Keratinocyte (primary cell): Measurements from ENCODE around the gene PLCG2. TPM values are rescaled to one million over a fixed set of nuclear protein-coding genes. Genes with fewer than 3 reads are reported as not detected.

ENCODE experiments used
- DNase-seq: peaks from one replicate; pipeline ENCODE4 v3.0.0-alpha.2; 2011; ENCODE audit warnings: low read depth, missing footprints, low spot score
- FAIRE-seq: peaks from 2 replicates; lab custom pipeline; 2011; peaks lifted over from hg19 to GRCh38; lab: Jason Lieb, UNC
- H2AFZ ChIP-seq: 2 replicates; pipeline ENCODE4 v1.6.0; 2012; ENCODE audit warnings: low read length, control low read depth, inconsistent platforms; ENCODE audit not compliant: control insufficient read depth
- H3K27ac ChIP-seq: 2 replicates; pipeline ENCODE4 v1.5.1; 2011; ENCODE audit warnings: low read length; ENCODE audit not compliant: control insufficient read depth, insufficient read depth
- H3K27me3 ChIP-seq: 3 replicates; pipeline ENCODE4 v1.6.0; 2011; ENCODE audit warnings: low read length; ENCODE audit not compliant: control insufficient read depth, insufficient read depth; ENCODE audit errors: extremely low read depth
- H3K36me3 ChIP-seq, 2 experiments: 2 replicates in 1 of 2; 3 replicates in 1 of 2; pipeline ENCODE4 v1.5.1; 2011; ENCODE audit warnings: low read length in 2 of 2, mild to moderate bottlenecking in 1 of 2; ENCODE audit not compliant: control insufficient read depth in 2 of 2, insufficient read depth in 2 of 2; ENCODE audit errors: extremely low read depth in 1 of 2
- H3K4me1 ChIP-seq: 3 replicates; pipeline ENCODE4 v1.5.1; 2011; ENCODE audit warnings: low read length; ENCODE audit not compliant: control insufficient read depth, insufficient read depth; ENCODE audit errors: extremely low read depth
- H3K4me2 ChIP-seq: 3 replicates; pipeline ENCODE4 v1.6.0; 2011; ENCODE audit warnings: low read depth, low read length; ENCODE audit not compliant: control insufficient read depth, insufficient read depth; ENCODE audit errors: extremely low read depth
- H3K4me3 ChIP-seq, 3 experiments: fragments of 200-600 bp in 1 of 3; sonication (generic) in 1 of 3; 2 replicates in 2 of 3; 3 replicates in 1 of 3; pipeline ENCODE4 v1.5.1; 2011 to 2016; ENCODE audit warnings: low read length in 3 of 3, mild to moderate bottlenecking in 3 of 3, control low read depth in 2 of 3, inconsistent platforms in 1 of 3, low read depth in 1 of 3, mixed read lengths in 1 of 3, mixed run types in 1 of 3, moderate library complexity in 1 of 3; ENCODE audit not compliant: control insufficient read depth in 2 of 3, insufficient read depth in 2 of 3; ENCODE audit errors: extremely low read depth in 1 of 3
- H3K79me2 ChIP-seq: 2 replicates; pipeline ENCODE4 v1.6.0; 2012; ENCODE audit warnings: low read length; ENCODE audit not compliant: control insufficient read depth, insufficient read depth
- H3K9ac ChIP-seq: 3 replicates; pipeline ENCODE4 v1.6.0; 2011; ENCODE audit warnings: low read length; ENCODE audit not compliant: control insufficient read depth, insufficient read depth; ENCODE audit errors: extremely low read depth
- H3K9me1 ChIP-seq: 3 replicates; pipeline ENCODE4 v1.6.0; 2011; ENCODE audit warnings: low read length; ENCODE audit not compliant: control insufficient read depth, insufficient read depth; ENCODE audit errors: extremely low read depth
- H3K9me3 ChIP-seq: 2 replicates; pipeline ENCODE4 v1.5.1; 2012; ENCODE audit warnings: low read depth, low read length; ENCODE audit not compliant: control insufficient read depth
- H4K20me1 ChIP-seq: 3 replicates; pipeline ENCODE4 v1.6.0; 2011; ENCODE audit warnings: low read length; ENCODE audit not compliant: control insufficient read depth, insufficient read depth; ENCODE audit errors: extremely low read depth
- CTCF ChIP-seq, 3 experiments: IDR thresholded peaks in 1 of 3; conservative IDR thresholded peaks in 1 of 3; optimal IDR thresholded peaks in 1 of 3; 2 replicates in 2 of 3; 3 replicates in 1 of 3; pipeline versions ENCODE3 to v1.5.1; 2011; ENCODE audit warnings: low read length in 3 of 3, mild to moderate bottlenecking in 3 of 3, moderate library complexity in 2 of 3, control low read depth in 1 of 3, inconsistent platforms in 1 of 3; ENCODE audit not compliant: insufficient read depth in 2 of 3; ENCODE audit errors: extremely low read depth in 1 of 3
- EZH2 ChIP-seq: IDR thresholded peaks from one replicate; pipeline ENCODE4 v1.6.1; 2012; ENCODE audit warnings: inconsistent platforms, mild to moderate bottlenecking, low read length, moderate library complexity
- dilution Hi-C: fragments of 300-500 bp; cut with MboI; formaldehyde crosslinking; loops from one replicate; pipeline ENCODE4 v1.7.0; 2020; ENCODE audit warnings: low sequenced_read_pairs; ENCODE audit not compliant: extremely low pct_ligation_motif_present
- polyA plus RNA-seq, 5 experiments: library from polyadenylated mRNA; depleted of rRNA in 3 of 5; stranded (reverse) in 3 of 5; stranded (forward) in 1 of 5; unstranded in 1 of 5; fragments of >200 nt; gene quantifications; 1 replicate in 1 of 5; 2 replicates in 3 of 5; 3 replicates in 1 of 5; pipeline versions ENCODE4 v1.2.1 to v1.2.3, GENCODE V29; 2011 to 2012; ENCODE audit warnings: missing spikeins in 2 of 5, low read depth in 1 of 5, low replicate concordance in 1 of 5

PLCG2 gene
- polyA plus RNA-seq, 1 donor (not counting 4 experiments of a cell fraction or from before 2014, with no cell fraction given) = 3.5 TPM

GRCh38 chr16:81837312-81837751, 58.2 kb downstream of the PLCG2 start:
- H3K4me1 ChIP-seq = no peaks in the 10 kb centered on the region
- H3K9me3 ChIP-seq = no peaks in the 10 kb centered on the region
- TF ChIP-seq CTCF (optimal IDR thresholded peaks at IDR 0.05 in 1 of 3, IDR thresholded peaks at IDR 0.05 in 1 of 3, conservative IDR thresholded peaks at IDR 0.05 in 1 of 3; ENCODE audit: extremely low read depth in 1 of 3, insufficient read depth in 2 of 3, low read length in 3 of 3) = no peak
- TF ChIP-seq EZH2 = no peak
- no peaks in the 10 kb centered on the region for H3K79me2 ChIP-seq
- H3K4me2 ChIP-seq = no peak overlapping the region
- dilution Hi-C loops = no loop called here
- no peak overlapping the region for H3K4me3 ChIP-seq
- no peak overlapping the region for H3K27ac ChIP-seq
- FAIRE-seq (no peak), DNase-seq (no peak)
- H3K9me1 ChIP-seq = no peaks in the 10 kb centered on the region
- H2AFZ ChIP-seq = no peak overlapping the region
- peaks cover 10% of the 10 kb centered on the region for H3K27me3 ChIP-seq
- no peak overlapping the region for H3K9ac ChIP-seq
- no peaks in the 10 kb centered on the region for H3K36me3 ChIP-seq
- no peaks in the 10 kb centered on the region for H4K20me1 ChIP-seq

- H3K27me3 ChIP-seq = peaks cover 10% of the 10 kb centered on the region
- no peak overlapping the region for H3K9ac ChIP-seq
- FAIRE-seq = no peak
- H4K20me1 ChIP-seq = no peaks in the 10 kb centered on the region
- no peaks in the 10 kb centered on the region for H3K9me1 ChIP-seq
- no peaks in the 10 kb centered on the region for H3K9me3 ChIP-seq
- H3K79me2 ChIP-seq = no peaks in the 10 kb centered on the region
- no peak overlapping the region for H3K4me3 ChIP-seq
- no peaks in the 10 kb centered on the region for H3K36me3 ChIP-seq
- H3K4me1 ChIP-seq = no peaks in the 10 kb centered on the region
- dilution Hi-C loops = no loop called here
- no peak overlapping the region for H2AFZ ChIP-seq
- TF ChIP-seq CTCF (optimal IDR thresholded peaks at IDR 0.05 in 1 of 3, IDR thresholded peaks at IDR 0.05 in 1 of 3, conservative IDR thresholded peaks at IDR 0.05 in 1 of 3; ENCODE audit: extremely low read depth in 1 of 3, insufficient read depth in 2 of 3, low read length in 3 of 3) = no peak
- no peak for TF ChIP-seq EZH2
- no peak overlapping the region for H3K4me2 ChIP-seq
- no peak overlapping the region for H3K27ac ChIP-seq
- DNase-seq = no peak
Measured at GRCh38 chr16:81838794-81839193, 59.7 kb downstream of the PLCG2 start.
